Ramos (cell line): Measurements from ENCODE around the gene TMEM248.
"Not testable (repeated sequence)": the region's sequence is repeated elsewhere in the genome, so short reads cannot be mapped to it uniquely, and the experiment has no call there.

Experiments used
- in situ Hi-C: fragments of 300-500 bp; cut with MboI; formaldehyde crosslinking; loops from one replicate; pipeline ENCODE4 v1.14.3; 2022; ENCODE audit warnings: low sequenced_read_pairs; ENCODE audit not compliant: unreplicated experiment

Gene TMEM248

GRCh38 chr7:66946545-66946944, 25.5 kb downstream of the TMEM248 start:
- in situ Hi-C loops: no loop called here

DNA sequence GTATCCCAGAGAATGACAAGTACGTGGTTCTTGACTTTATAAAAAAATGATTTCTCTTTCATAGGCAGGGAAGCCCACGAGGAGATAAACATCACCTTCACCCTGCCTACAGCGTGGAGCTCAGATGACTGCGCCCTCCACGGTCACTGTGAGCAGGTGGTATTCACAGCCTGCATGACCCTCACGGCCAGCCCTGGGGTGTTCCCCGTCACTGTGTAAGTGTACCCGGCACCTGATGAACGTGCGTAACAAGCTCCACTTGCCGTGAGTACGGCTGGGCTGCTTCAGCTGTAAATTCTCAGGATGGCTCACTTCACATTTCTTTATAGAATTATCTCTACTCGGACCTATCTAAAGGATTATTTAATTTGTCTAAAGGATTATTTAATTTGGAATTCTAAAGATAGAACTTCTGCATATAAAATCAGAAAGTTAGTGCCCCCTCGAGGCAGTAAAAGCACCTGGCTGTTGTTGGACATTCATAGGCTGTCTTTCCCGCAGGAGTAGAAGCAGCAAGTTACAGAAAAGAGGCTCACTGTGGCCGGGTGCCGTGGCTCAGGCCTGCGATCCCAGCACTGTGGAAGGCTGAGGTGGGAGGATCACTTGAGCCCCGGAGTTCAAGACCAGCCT, 27.6 kb downstream of the TMEM248 start:
- in situ Hi-C loops: no loop called here

GRCh38 chr7:66950311-66950710, 29.3 kb downstream of the TMEM248 start:
- in situ Hi-C loops: no loop called here

GRCh38 chr7:66950763-66951162, 29.7 kb downstream of the TMEM248 start:
- in situ Hi-C loops: no loop called here

DNA sequence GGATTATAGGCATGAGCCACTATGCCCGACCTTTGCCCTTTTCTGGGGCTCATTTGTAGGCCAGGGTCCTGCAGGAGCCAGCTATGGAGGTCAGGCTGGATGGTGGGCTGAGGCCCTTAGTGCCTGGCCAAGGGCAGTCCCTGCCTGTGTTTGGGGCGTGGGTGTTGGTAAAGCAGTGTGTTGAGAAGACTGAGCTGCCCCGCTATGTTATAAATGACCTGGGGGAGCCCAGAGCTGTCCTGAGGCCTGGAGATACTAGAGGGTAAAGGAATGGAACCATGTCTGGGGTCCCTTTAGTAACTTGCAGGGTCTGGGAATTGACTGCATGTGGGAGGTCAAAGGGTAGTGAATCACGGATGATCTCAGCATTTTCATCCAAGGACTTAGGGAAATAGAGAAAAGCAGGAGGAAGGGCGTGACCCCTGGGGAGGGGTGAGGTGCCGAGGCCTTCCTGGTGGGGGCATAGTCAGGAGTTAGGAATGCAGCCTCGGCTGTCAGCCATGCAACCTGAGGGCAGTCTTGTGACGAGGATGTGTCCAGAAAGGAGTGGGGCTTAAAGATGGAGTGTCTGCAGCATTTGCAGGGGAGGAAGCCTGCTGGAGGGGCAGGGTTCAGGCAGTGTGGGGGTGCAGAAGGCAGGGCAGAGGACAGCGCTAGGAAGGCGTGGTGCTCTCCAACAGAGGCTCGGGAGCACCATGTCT, 31.5 kb downstream of the TMEM248 start:
- in situ Hi-C loops: no loop called here

DNA sequence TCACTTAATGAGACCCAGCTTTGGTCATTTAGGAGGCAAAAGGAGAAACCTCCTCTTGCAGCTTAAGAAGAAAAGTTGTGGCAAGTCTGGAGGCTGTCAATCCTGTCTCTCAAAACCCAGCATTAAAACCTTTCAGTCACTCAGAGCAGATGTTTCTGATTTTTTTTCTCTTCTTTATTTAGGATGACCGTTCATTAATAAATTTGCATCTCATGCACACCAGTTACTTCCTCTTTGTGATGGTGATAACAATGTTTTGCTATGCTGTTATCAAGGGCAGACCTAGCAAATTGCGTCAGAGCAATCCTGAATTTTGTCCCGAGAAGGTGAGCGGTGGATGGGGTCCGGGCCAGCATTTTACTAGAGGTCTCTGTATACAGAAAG, 32.0 kb downstream of the TMEM248 start:
- in situ Hi-C loops: no loop called here

GRCh38 chr7:66957595-66958290, 36.7 kb downstream of the TMEM248 start:
- in situ Hi-C loops: no loop called here

DNA sequence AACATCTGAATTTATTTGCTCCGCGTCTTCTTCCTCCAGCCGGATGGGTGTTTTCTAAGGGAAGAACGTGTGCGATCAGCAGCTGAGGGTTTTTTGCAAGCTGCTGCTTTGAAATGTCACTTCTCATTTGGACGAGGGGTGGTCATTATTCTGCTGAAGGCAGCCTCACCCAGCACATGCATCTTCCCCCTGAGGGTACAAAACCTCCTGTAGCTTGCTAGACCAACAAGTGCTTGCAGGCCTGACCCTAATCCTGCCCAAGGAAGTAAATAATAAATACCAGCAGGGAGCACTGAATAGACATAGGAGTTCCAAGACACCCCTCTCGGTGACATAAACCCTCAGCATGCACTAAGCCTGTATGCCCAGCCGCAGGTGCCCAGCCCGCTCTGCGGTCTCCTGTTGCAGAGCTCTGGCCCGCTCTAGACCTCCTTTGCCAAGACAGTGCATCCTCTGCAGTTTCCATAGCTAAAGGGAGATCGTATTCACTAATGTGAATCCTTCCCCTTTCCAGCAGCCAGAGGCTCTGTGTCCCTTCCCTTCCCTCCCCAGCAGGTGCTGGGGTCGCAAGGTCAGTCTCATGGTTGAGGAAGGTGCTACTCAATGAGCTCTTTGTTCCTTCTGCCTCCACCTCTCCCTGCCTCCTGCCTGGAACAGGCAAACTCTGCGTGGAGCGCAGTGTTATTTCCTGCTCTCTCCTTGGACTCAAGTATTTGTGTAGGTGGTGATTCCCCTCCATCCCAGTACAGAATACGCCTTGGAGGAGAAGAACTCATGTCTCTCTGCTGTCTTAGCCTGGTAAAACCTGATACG, 37.7 kb downstream of the TMEM248 start:
- in situ Hi-C loops: no loop called here

DNA sequence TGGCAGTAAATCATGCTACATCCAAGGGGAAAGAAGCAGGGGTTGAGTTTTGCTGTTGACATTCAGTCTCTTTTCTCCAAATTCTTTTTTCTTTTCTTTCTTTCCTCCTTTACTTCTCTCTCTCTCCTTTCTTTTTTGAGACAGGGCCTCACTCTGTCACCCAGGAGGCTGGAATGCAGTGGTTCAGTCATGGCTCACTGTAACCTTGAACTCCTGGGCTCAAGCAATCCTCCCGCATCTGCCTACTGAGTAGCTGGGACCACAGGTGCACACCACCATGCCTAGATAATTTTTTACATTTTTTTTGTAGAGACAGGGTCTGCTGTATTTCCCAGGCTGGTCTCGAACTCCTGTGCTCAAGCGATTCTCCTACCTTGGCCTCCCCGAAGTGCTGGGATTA, 39.2 kb downstream of the TMEM248 start:
- in situ Hi-C loops: no loop called here

DNA sequence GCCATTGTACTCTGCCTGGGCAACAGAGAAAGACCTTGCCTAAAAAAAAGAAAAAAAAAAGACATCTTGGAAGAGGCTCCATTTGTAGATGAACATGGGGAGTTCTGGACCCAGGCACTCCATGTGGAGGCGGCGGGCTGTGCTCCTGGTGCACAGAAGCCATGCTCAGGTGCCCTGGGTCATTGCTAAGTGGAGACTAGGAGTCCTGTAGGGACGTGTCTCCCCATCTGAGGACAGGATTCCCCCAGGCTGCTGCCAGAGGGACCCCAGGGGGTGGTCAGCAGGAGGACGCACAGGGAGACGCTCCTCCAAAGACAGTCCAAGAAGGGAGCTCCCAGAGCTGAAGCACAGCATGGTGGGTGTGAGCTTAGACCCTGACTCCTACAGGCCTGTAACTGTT, 40.1 kb downstream of the TMEM248 start:
- in situ Hi-C loops: no loop called here

DNA sequence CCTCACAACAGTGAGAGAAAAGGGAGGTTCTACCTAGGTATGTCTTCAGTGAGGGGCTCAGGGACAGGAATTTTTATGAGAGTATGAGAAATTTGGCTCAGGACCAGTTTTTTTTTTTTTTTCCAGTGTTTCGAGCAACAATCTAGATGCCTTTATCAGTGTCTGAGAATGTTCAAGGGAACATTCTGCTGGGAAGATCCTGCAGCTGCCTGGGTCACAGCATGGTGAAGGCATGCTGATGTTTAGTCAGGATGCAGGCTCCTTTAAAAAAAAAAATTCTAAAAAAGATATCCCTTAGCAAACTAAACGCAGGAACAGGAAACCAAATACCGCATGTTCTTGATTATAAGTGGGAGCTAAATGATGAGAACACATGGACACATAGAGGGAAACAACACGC, 43.4 kb downstream of the TMEM248 start:
- in situ Hi-C loops: no loop called here

DNA sequence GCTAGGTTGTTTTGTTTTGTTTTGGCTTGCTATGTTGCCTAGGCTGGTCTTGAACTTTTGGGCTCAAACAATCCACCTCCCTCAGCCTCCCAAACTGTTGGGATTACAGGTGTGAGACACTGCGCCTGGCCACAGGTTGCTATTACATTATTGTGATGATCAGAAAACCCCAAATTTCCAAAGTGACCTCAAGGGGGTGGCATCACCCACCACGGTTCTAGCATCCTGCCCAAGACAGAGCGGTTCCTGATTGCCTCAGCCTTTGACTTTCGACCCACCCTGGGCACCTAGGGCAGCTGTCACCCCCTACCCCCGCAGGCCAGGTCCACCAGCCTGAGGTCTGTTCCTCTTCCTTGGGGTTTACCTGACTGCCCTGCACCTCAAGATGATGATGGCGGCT, 46.0 kb downstream of the TMEM248 start:
- in situ Hi-C loops: no loop called here

DNA sequence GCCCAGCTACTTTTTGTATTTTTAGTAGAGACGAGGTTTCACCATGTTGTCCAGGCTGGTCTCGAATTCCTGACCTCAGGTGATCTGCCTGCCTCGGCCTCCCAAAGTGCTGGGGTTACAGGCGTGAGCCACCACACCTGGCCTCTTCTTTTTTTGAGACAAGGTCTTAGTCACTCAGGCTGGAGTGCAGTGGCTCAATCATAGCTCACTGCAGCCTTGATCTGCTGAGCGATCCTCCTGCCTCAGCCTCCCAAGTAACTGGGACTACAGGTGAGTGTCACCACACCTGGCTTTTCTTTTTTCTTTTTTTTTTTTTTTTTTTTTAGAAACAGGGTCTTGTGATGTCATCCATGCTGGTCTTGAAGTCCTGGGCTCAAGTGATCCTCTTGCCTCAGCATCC, 48.0 kb downstream of the TMEM248 start:
- in situ Hi-C loops: not testable (repeated sequence)

GRCh38 chr7:66970310-66970709, 49.3 kb downstream of the TMEM248 start:
- in situ Hi-C loops: no loop called here

DNA sequence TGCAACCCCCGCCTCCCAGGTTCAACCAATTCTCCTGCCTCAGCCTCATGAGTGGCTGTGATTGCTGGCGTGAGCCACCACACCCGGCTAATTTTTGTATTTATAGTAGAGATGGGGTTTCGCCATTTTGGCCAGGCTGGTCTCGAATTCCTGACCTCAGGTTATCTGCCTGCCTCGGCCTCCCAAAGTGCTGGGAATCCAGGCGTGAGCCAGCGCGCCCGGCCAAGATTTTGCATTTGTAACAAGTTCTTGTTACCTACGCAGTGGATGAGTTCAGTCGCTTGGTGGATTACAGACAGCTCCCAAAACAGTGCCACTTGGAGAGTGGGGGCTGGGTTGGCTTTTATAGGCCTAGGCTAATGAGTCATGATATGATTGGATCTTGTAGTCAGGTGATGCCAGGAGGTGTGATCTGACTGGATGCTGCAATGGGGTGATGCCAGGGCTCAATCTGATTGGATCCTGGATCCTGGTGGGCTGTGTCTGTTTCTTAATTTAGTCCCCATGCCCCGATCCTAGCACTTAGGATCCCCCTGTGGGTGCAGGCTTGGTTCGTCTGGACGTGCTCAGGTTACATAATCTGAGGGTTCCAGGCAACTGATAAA, 54.1 kb downstream of the TMEM248 start:
- in situ Hi-C loops: no loop called here

DNA sequence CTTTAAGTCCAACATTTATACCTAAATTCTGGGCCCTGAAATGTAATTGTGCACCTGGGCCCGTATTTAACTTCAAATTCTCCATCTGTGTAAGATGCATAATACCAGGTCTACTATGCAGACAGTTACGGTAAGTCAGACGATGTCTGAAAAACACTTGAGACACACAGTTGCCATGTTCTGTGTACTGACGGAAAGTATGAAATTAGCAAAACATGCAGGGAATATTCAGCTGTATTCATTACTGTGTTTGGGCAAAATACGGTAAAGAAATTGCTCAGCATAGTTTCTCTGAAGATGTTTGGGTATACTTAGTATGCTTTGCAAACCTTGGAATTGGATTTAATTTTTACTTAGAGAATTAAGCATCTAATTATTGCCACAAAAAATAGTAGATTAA, 57.3 kb downstream of the TMEM248 start:
- in situ Hi-C loops: not testable (repeated sequence)

DNA sequence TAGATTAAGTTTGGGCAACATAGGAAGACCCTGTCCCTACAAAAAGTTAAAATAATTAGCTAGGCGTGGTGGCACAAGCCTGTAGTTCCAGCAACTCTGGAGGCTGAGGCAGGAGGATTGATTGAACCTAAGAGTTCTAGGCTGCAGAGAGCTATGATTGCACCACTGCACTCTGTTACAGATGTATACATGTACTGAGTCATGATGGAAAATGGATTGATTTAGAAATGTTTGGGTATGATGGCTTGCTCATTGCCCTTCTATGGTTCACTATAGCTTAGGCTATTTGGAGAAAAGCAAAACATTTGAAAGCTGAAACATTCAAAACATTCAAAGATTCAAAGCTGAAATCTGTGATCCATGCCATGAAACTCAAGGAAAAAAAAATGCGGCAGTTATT, 58.0 kb downstream of the TMEM248 start:
- in situ Hi-C loops: not testable (repeated sequence)

- in situ Hi-C loops: not testable (repeated sequence)
These were observed 59.3 kb downstream of the TMEM248 start for GRCh38 chr7:66980336-66980735.

GRCh38 chr7:66989552-66989951, 68.5 kb downstream of the TMEM248 start:
- in situ Hi-C loops: not testable (repeated sequence)

DNA sequence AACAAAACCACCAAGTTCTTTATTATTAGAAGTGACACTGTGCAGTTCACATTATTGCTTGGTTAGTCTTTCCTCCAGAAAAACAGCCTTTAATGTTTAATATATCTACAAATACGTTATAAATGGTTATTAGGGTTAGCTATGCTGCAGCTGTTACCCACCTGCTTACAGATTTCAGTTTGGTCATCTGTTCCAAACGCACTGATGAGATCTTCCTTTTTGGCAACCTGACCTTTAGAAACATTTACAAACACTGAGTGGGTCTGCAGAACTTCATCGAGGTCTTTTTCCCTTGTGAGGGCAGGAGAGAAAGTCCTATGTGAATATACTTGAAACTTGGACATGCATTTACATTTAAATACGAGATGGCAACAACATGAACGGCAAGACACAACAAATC, 73.0 kb downstream of the TMEM248 start:
- in situ Hi-C loops: not testable (repeated sequence)
